CD14-positive monocyte (primary cell): ENCODE data around the gene NEDD4L. TPM values are rescaled to one million over a fixed set of nuclear protein-coding genes. Genes with fewer than 3 reads are reported as not detected.
A peak's percentile ranks its signal among the peaks of the same experiment; 100 is the strongest.
"Not testable (repeated sequence)": the region's sequence is repeated elsewhere in the genome, so short reads cannot be mapped to it uniquely, and the experiment has no call there.

ENCODE experiments used
- DNase-seq, 3 donors: peaks; one replicate each; pipeline ENCODE4 v3.0.0-alpha.2; 2011 to 2022
- H2AFZ ChIP-seq: 2 replicates; pipeline ENCODE4 v1.6.0; 2012; ENCODE audit warnings: mild to moderate bottlenecking, low read depth, low read length, inconsistent platforms; ENCODE audit not compliant: insufficient read depth, poor library complexity, severe bottlenecking
- H3K27ac ChIP-seq, 2 donors: 1 replicate in 1 of 2; 2 replicates in 1 of 2; pipeline ENCODE4 v1.5.1; 2012 to 2013; ENCODE audit warnings: low read length in 2 of 2, control low read depth in 1 of 2, inconsistent platforms in 1 of 2, low read depth in 1 of 2, mild to moderate bottlenecking in 1 of 2
- H3K27me3 ChIP-seq, 2 donors: one replicate each; pipeline versions ENCODE4 v1.6.0 to v1.6.1; 2011 to 2013; ENCODE audit warnings: low read length in 2 of 2; ENCODE audit not compliant: control insufficient read depth in 2 of 2, insufficient read depth in 2 of 2
- H3K36me3 ChIP-seq, 2 donors: replicated peaks in 1 of 2; 1 replicate in 1 of 2; 2 replicates in 1 of 2; pipeline versions ENCODE4 v1.5.1 to v1.6.1; 2012 to 2013; ENCODE audit warnings: low read length in 2 of 2, control low read depth in 1 of 2, inconsistent platforms in 1 of 2, mild to moderate bottlenecking in 1 of 2; ENCODE audit not compliant: insufficient read depth in 2 of 2, control insufficient read depth in 1 of 2
- H3K4me1 ChIP-seq, 2 donors: 1 replicate in 1 of 2; 2 replicates in 1 of 2; pipeline versions ENCODE4 v1.5.1 to v1.6.1; 2012 to 2013; ENCODE audit warnings: low read length in 2 of 2, control low read depth in 1 of 2, inconsistent platforms in 1 of 2, mild to moderate bottlenecking in 1 of 2, moderate library complexity in 1 of 2; ENCODE audit not compliant: insufficient read depth in 2 of 2, control insufficient read depth in 1 of 2
- H3K4me2 ChIP-seq: replicated peaks from 2 replicates; pipeline ENCODE3; 2012; ENCODE audit warnings: low read length, moderate library complexity, mild to moderate bottlenecking; ENCODE audit not compliant: poor library complexity, severe bottlenecking; ENCODE audit errors: extremely low read depth
- H3K4me3 ChIP-seq, 3 experiments: fragments of 200-600 bp in 1 of 3; sonication (generic) in 1 of 3; replicated peaks in 1 of 3; 1 replicate in 2 of 3; 2 replicates in 1 of 3; pipeline ENCODE4 v1.5.1; 2011 to 2013; ENCODE audit warnings: low read length in 3 of 3, mild to moderate bottlenecking in 3 of 3, control low read depth in 2 of 3, low read depth in 2 of 3, inconsistent platforms in 1 of 3, moderate library complexity in 1 of 3
- H3K79me2 ChIP-seq: 2 replicates; pipeline ENCODE4 v1.6.0; 2012; ENCODE audit warnings: mild to moderate bottlenecking, control low read depth, inconsistent platforms, low read length, moderate library complexity; ENCODE audit not compliant: insufficient read depth
- H3K9ac ChIP-seq: 2 replicates; pipeline ENCODE4 v1.6.0; 2017; ENCODE audit warnings: low read length, mild to moderate bottlenecking; ENCODE audit not compliant: insufficient read depth, poor library complexity, severe bottlenecking
- H3K9me3 ChIP-seq, 2 donors: replicated peaks in 1 of 2; 1 replicate in 1 of 2; 2 replicates in 1 of 2; pipeline versions ENCODE4 v1.5.1 to v1.6.1; 2012 to 2013; ENCODE audit warnings: low read length in 2 of 2, control low read depth in 1 of 2; ENCODE audit not compliant: control insufficient read depth in 1 of 2, insufficient read depth in 1 of 2
- H4K20me1 ChIP-seq: 2 replicates; pipeline ENCODE4 v1.6.0; 2012; ENCODE audit warnings: mild to moderate bottlenecking, low read length, control low read depth, moderate library complexity; ENCODE audit not compliant: insufficient read depth
- H3K27ac Mint-ChIP-seq, 7 donors: one replicate each; pipeline ENCODE4 v1.8.0; 2020; ENCODE audit warnings: mild to moderate bottlenecking in 7 of 7, mixed read lengths in 7 of 7, moderate library complexity in 6 of 7, inconsistent platforms in 2 of 7
- H3K27me3 Mint-ChIP-seq, 3 donors: one replicate each; pipeline ENCODE4 v1.8.0; 2021 to 2022; ENCODE audit warnings: low read depth in 3 of 3, mild to moderate bottlenecking in 3 of 3, mixed read lengths in 3 of 3, moderate library complexity in 3 of 3, inconsistent platforms in 1 of 3
- H3K36me3 Mint-ChIP-seq, 2 donors: one replicate each; pipeline ENCODE4 v1.8.0; 2020; ENCODE audit warnings: mixed read lengths in 2 of 2, inconsistent platforms in 1 of 2, mild to moderate bottlenecking in 1 of 2
- H3K4me1 Mint-ChIP-seq: one replicate; pipeline ENCODE4 v1.8.0; 2020; ENCODE audit warnings: mild to moderate bottlenecking, mixed read lengths
- H3K4me3 Mint-ChIP-seq, 2 donors: one replicate each; pipeline ENCODE4 v1.8.0; 2020; ENCODE audit warnings: mild to moderate bottlenecking in 2 of 2, mixed read lengths in 2 of 2, moderate library complexity in 1 of 2
- H3K9me3 Mint-ChIP-seq, 7 donors: one replicate each; pipeline ENCODE4 v1.8.0; 2020 to 2022; ENCODE audit warnings: mixed read lengths in 7 of 7, mild to moderate bottlenecking in 6 of 7, moderate library complexity in 6 of 7, inconsistent platforms in 2 of 7
- CTCF ChIP-seq: fragments of 200-600 bp; IDR thresholded peaks from one replicate; pipeline ENCODE4 v1.8.0; 2022; ENCODE audit warnings: antibody characterized with exemption, mild to moderate bottlenecking
- WGBS: methylation state at CpG from one replicate; pipeline ENCODE4 v1.1.5; 2013; ENCODE audit warnings: missing lambda C conversion rate; ENCODE audit not compliant: insufficient coverage; 5-methylcytosine and 5-hydroxymethylcytosine counted together
- intact Hi-C, 2 donors: fragments of 100-400 bp; cut with micrococcal nuclease; formaldehyde crosslinking; loops; one replicate each; pipeline versions ENCODE4 v1.15.0 to v1.15.1; 2023
- polyA plus RNA-seq, 3 donors: library from polyadenylated mRNA; depleted of rRNA in 1 of 3; unstranded in 2 of 3; stranded (reverse) in 1 of 3; fragments of 300-500 nt in 2 of 3; fragments of >200 nt in 1 of 3; fragmentation: Illumina TruSeq in 2 of 3; gene quantifications; 1 replicate in 2 of 3; 2 replicates in 1 of 3; pipeline ENCODE4 v1.2.3, GENCODE V29; 2012 to 2021

NEDD4L gene
- polyA plus RNA-seq, 3 donors = 2.5 to 5.2 (median 4.5) TPM

GRCh38 chr18:58264075-58264474 lies 220.0 kb downstream of the NEDD4L start:
- Histone ChIP-seq H3K4me2 (no peak overlapping the region), H3K4me1 (no peaks in the 10 kb centered on the region), H3K27me3 (no peaks in the 10 kb centered on the region), H3K79me2 (no peaks in the 10 kb centered on the region), H2AFZ (no peak overlapping the region), H3K9me3 (no peaks in the 10 kb centered on the region), H3K4me3 (no peak overlapping the region), H3K36me3 (no peaks in the 10 kb centered on the region), H3K27ac (no peak overlapping the region), H4K20me1 (no peaks in the 10 kb centered on the region), H3K9ac (no peak overlapping the region)
- H3K27me3 Mint-ChIP-seq = peaks cover 0 to 5% (median 2%) of the 10 kb centered on the region in 3 donors
- no peak overlapping the region for H3K4me3 Mint-ChIP-seq
- intact Hi-C loops = no loop called here
- no peak overlapping the region for H3K27ac Mint-ChIP-seq
- H3K9me3 Mint-ChIP-seq = no peaks in the 10 kb centered on the region
- WGBS = 95% methylated on average over 5 of the region's 5 CpGs
- H3K36me3 Mint-ChIP-seq = no peaks in the 10 kb centered on the region
- no peak for DNase-seq
- TF ChIP-seq CTCF = no peak
- H3K4me1 Mint-ChIP-seq = peaks cover 3% of the 10 kb centered on the region

- no CpG with 5 or more reads among the region's 2 CpGs for WGBS
- Histone ChIP-seq H2AFZ (no peak overlapping the region), H3K9me3 (no peaks in the 10 kb centered on the region), H3K4me3 (no peak overlapping the region), H3K27me3 (no peaks in the 10 kb centered on the region), H3K9ac (no peak overlapping the region), H3K79me2 (no peaks in the 10 kb centered on the region), H3K36me3 (no peaks in the 10 kb centered on the region), H3K27ac (no peak overlapping the region), H3K4me1 (no peaks in the 10 kb centered on the region), H3K4me2 (no peak overlapping the region), H4K20me1 (no peaks in the 10 kb centered on the region)
- Mint-ChIP-seq H3K36me3 (no peaks in the 10 kb centered on the region), H3K4me1 (peaks cover 3% of the 10 kb centered on the region), H3K4me3 (no peak overlapping the region), H3K27me3 (peaks cover 0 to 5% (median 2%) of the 10 kb centered on the region in 3 donors), H3K9me3 (no peaks in the 10 kb centered on the region), H3K27ac (peak overlapping the region in 1 of 7 donors; percentile 81)
- DNase-seq = no peak
- TF ChIP-seq CTCF = no peak
- intact Hi-C loops = no loop called here
These were observed 220.8 kb downstream of the NEDD4L start for GRCh38 chr18:58264840-58265239.

- H3K4me3 Mint-ChIP-seq, H3K36me3 Mint-ChIP-seq, H3K4me1 Mint-ChIP-seq, H3K27ac ChIP-seq, H2AFZ ChIP-seq, H3K9me3 Mint-ChIP-seq, intact Hi-C loops, H3K79me2 ChIP-seq, H3K4me3 ChIP-seq, H3K27me3 Mint-ChIP-seq, H3K4me1 ChIP-seq, DNase-seq, H3K4me2 ChIP-seq, H3K27me3 ChIP-seq, H3K36me3 ChIP-seq, H3K9ac ChIP-seq, H3K9me3 ChIP-seq, H4K20me1 ChIP-seq: not testable (repeated sequence)
- WGBS = no CpG with 5 or more reads among the region's 3 CpGs
- peak overlapping the region in 1 of 7 donors; percentile 81 for H3K27ac Mint-ChIP-seq
These were observed 221.5 kb downstream of the NEDD4L start for GRCh38 chr18:58265489-58265888.
